ENCODE results near the gene LRRC4C. TPM values are rescaled to one million over a fixed set of nuclear protein-coding genes. Genes with fewer than 3 reads are reported as not detected.

Gene LRRC4C
- total RNA-seq, 6 donors from 2014 or later = 0.37 to 1.2 (median 1.0) TPM; not detected in 2

DNA sequence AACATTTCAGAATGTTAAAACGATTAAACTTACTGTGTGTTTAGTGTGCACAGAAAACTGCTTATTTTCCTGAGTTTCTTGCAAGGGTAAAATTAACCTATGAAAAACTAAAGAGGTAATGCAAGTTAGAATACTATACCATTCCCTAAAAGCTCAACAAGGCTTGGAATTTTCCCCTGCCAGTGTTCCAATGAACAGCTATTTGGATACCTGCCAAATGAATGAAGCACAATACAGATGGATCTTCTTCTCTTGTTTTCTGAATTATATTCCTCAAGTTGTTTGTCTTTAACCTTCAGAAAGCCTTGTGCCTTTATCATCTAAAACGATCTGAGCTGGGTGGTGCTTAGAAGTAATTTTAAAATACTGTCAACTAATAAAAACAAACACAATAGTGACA is 204.5 kb downstream of the LRRC4C start:
- ATAC-seq (ENCODE audit: low FRiP score in 2 of 2) (no peak), DNase-seq (no peak)
- WGBS, 2 donors = 53 to 54% methylated on average over 2 of the region's 2 CpGs

GRCh38 chr11:41250408-41250935 is 209.0 kb downstream of the LRRC4C start:
- no peak for DNase-seq
- Histone ChIP-seq H3K4me3 (no peak overlapping the region), H3K9me3 (no peaks in the 10 kb centered on the region), H3K36me3 (no peaks in the 10 kb centered on the region), H3K27me3 (no peaks in the 10 kb centered on the region), H3K4me1 (no peaks in the 10 kb centered on the region), H3K27ac (no peak overlapping the region)
- no peak for TF ChIP-seq EP300 (IDR thresholded peaks at IDR 0.05)
- no peak for TF ChIP-seq POLR2AphosphoS5 (IDR thresholded peaks at IDR 0.05)
- TF ChIP-seq, protein P1, sequence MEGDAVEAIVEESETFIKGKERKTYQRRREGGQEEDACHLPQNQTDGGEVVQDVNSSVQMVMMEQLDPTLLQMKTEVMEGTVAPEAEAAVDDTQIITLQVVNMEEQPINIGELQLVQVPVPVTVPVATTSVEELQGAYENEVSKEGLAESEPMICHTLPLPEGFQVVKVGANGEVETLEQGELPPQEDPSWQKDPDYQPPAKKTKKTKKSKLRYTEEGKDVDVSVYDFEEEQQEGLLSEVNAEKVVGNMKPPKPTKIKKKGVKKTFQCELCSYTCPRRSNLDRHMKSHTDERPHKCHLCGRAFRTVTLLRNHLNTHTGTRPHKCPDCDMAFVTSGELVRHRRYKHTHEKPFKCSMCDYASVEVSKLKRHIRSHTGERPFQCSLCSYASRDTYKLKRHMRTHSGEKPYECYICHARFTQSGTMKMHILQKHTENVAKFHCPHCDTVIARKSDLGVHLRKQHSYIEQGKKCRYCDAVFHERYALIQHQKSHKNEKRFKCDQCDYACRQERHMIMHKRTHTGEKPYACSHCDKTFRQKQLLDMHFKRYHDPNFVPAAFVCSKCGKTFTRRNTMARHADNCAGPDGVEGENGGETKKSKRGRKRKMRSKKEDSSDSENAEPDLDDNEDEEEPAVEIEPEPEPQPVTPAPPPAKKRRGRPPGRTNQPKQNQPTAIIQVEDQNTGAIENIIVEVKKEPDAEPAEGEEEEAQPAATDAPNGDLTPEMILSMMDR (IDR thresholded peaks at IDR 0.05) = no peak
- no peak for TF ChIP-seq POLR2A (IDR thresholded peaks at IDR 0.05)
- 66 to 70% methylated on average over 2 of the region's 2 CpGs for WGBS, 2 donors
- no peak for ATAC-seq (ENCODE audit: low FRiP score in 2 of 2)

More for the DNA sequence above, 204.5 kb downstream of the LRRC4C start:
- TF ChIP-seq POLR2A (IDR thresholded peaks at IDR 0.05) (no peak), POLR2AphosphoS5 (IDR thresholded peaks at IDR 0.05) (no peak), EP300 (IDR thresholded peaks at IDR 0.05) (no peak)
- TF ChIP-seq, protein P1 (IDR thresholded peaks at IDR 0.05) = no peak
- Histone ChIP-seq H3K27ac (no peak overlapping the region), H3K36me3 (no peaks in the 10 kb centered on the region), H3K9me3 (no peaks in the 10 kb centered on the region), H3K4me1 (no peaks in the 10 kb centered on the region), H3K4me3 (no peak overlapping the region), H3K27me3 (no peaks in the 10 kb centered on the region)

DNA sequence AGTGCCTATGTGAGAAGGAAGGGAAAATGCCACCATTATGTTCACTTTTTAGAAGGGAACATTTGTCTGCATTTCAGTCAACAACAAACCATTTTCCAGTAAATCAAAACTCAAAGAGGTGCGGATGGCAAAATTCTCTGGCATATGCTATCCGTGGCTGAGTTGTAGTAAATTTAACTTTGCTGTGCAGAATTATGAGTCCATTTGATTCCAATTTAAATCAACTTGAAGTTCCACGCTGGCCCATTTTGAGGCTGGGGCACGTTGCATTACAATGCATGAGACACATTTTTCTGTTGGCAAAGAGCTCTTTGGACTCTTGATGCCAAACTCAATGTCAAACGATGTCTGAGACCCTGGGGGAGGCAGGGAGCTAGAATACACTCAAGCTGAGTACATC is 211.8 kb downstream of the LRRC4C start:
- Histone ChIP-seq H3K4me3 (no peak overlapping the region), H3K27ac (no peak overlapping the region), H3K27me3 (no peaks in the 10 kb centered on the region), H3K9me3 (no peaks in the 10 kb centered on the region), H3K4me1 (no peaks in the 10 kb centered on the region), H3K36me3 (no peaks in the 10 kb centered on the region)
- WGBS, 2 donors = 69 to 79% methylated on average over 5 of the region's 5 CpGs
- DNase-seq (no peak), ATAC-seq (ENCODE audit: low FRiP score in 2 of 2) (no peak)
- no peak for TF ChIP-seq POLR2AphosphoS5 (IDR thresholded peaks at IDR 0.05)
- no peak for TF ChIP-seq EP300 (IDR thresholded peaks at IDR 0.05)
- TF ChIP-seq, protein P1 (IDR thresholded peaks at IDR 0.05) = no peak
- TF ChIP-seq POLR2A (IDR thresholded peaks at IDR 0.05) = no peak

GRCh38 chr11:41246399-41246745 is 213.1 kb downstream of the LRRC4C start:
- no peak for ATAC-seq (ENCODE audit: low FRiP score in 2 of 2)
- no peaks in the 10 kb centered on the region for H3K36me3 ChIP-seq
- H3K9me3 ChIP-seq = no peaks in the 10 kb centered on the region
- no peaks in the 10 kb centered on the region for H3K27me3 ChIP-seq
- 81 to 89% methylated on average over 3 to 5 of the region's 5 CpGs for WGBS, 2 donors
- no peak overlapping the region for H3K27ac ChIP-seq
- H3K4me3 ChIP-seq = no peak overlapping the region
- no peaks in the 10 kb centered on the region for H3K4me1 ChIP-seq
- peak in 1 of 2 donors; percentile 13 for DNase-seq
- TF ChIP-seq, protein P1 (IDR thresholded peaks at IDR 0.05) = no peak
- TF ChIP-seq POLR2AphosphoS5 (IDR thresholded peaks at IDR 0.05) (no peak), POLR2A (IDR thresholded peaks at IDR 0.05) (no peak), EP300 (IDR thresholded peaks at IDR 0.05) (no peak)

DNA sequence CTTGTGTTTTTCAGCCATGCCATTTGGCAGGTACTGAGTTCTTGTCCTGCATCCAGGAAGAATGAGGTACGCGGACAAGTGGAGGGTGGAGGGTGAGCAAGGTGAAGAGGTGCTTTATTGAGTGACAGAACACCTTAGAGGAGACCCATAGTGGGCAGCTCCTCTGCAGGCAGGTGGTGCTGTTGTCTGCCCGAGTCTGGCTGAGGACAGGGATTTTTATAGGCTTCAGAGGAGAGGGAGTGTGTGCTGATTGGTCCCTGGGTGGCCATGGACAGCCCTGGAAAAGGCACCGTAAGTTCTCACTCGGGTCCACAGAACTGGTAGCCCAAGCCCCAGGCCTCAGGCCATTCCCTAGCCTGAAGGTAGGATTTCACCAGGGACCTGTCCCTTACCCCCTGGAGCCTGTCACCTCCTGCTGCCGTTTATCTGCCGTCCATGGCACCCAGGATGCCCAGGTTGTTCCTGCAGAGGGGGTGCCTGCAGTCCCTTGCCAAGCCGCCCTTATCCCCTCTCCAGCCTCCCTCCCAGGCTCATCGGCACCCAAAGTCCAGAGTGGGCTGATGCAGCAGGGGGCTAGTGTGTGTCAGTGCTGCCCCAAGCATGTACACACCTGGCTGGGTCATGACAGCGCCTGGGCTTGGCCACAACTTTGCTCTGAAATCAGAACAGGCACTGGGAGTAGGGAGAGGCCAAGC is 213.6 kb downstream of the LRRC4C start:
- ATAC-seq (ENCODE audit: low FRiP score in 2 of 2) = peak in 1 of 2 donors; percentile 67
- TF ChIP-seq, protein P1 (IDR thresholded peaks at IDR 0.05) = no peak
- no peak for TF ChIP-seq POLR2A (IDR thresholded peaks at IDR 0.05)
- TF ChIP-seq POLR2AphosphoS5 (IDR thresholded peaks at IDR 0.05) = no peak
- no peak for TF ChIP-seq EP300 (IDR thresholded peaks at IDR 0.05)
- Histone ChIP-seq H3K4me3 (no peak overlapping the region), H3K27ac (no peak overlapping the region), H3K27me3 (no peaks in the 10 kb centered on the region), H3K4me1 (no peaks in the 10 kb centered on the region), H3K9me3 (no peaks in the 10 kb centered on the region), H3K36me3 (no peaks in the 10 kb centered on the region)
- WGBS, 2 donors = 84 to 89% methylated on average over 7 to 9 of the region's 10 CpGs
- DNase-seq = peak in 1 of 2 donors; percentile 24
